COLO668 (cell line): ENCODE measurements around the gene NFRKB.

Experiments
- DNase-seq: peaks from one replicate; lab custom pipeline; 2025; ENCODE audit not compliant: unreplicated experiment; lab: John Stamatoyannopoulos, UW

The NFRKB gene

DNA sequence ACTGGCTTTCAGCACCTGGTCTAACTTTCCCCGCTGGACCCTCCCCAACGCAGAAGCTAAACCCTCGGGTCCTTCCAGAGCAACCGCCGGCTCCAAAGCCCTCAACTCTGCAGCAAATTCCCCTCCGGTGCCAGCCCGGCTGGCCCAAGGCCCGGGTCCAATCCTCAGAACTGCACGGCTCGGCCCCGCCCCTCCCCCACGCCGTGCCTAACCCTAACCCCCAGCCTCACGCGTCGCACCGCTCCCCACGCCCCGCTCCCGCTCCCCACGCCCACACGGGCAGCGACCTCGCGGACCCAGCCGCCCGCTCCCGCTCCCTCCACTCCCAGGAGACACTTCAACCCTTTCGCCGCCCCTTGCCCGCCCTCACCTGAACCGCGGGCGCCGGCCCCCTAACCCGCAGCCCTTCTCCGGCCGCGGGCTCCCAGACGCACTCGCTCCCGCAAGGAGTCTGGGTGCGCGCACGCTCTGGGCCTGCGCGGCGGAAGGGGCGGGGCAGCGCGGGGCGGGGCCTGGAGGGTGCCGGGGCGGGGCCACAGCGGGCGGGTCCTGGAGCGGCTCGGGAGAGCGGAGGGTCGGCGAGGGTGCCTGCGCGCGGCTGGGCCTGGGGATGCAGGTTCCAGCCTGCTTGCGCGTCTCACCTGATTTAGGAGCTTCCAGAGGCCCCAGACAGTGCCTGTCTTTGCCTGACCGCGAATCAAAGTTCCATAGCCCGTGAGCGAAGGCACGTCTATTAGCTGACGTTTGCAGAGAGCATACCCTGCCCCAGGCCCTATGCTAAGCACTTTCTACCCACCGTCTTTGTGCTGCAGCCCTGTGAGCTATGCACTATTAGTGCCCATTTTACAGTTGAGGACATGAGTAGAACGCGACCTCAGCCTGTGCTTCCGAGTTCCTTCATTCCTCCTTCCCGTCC lies at the start of gene NFRKB:
NFRKB (minus strand) TSS at position 453 of the 916 bp plus-strand sequence. CDS start 2,729 bp downstream, outside the sequence.
- DNase-seq: peak; percentile 89

GRCh38 chr11:129944696-129945095 lies 49.3 kb upstream of the NFRKB start:
- no peak for DNase-seq

GRCh38 chr11:129943036-129943435 lies 47.7 kb upstream of the NFRKB start:
- no peak for DNase-seq

- no peak for DNase-seq
Measured at GRCh38 chr11:129939510-129939909, 44.1 kb upstream of the NFRKB start.

DNA sequence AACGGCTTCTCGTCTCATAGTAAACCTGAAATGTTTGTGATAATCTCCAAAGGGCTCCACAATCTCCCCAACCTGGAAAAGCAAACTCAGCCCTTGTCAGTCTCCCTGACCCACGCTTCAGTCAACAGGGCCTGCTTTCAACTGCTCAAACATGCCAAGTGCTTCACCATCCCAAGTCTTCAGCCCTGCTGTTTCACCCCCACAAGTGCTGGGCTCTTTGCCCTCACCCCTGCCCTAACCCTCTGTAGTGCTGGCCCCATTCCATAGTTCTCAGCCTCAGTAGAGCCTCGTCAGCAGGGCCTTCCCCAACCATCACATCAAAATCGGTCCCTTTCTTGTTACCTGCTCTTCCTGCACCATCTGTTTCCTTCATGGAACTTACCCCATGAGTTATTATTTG lies 43.4 kb upstream of the NFRKB start:
- no peak for DNase-seq

DNA sequence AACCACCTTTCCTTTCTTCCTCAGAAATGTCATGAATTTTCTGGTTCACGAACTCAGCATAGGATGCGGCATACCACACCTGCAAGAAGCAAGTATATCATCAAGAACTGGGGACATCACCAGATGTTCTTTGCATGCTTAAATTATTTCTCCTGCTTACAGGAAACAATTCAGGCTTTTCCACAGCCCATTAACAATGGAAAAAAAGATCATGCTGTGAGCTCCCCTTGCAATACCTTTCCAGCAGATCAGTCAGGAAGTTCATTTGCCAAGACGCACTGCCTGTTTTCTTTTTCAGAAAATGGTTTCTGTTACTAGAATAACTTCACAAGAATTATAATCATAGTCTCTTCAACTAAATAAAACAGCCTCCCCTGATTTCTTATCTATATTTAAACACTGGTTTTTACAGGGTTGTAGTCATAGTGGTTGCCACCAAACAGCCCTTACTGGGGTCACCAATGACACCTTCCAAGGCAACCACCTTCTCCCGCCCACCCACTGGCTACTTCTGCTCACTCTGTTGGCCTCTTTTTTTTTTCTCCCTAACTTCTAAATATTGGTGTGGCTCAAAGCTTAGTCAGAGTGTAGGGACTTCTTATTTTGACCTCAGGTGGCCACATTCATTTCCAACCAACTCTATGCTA lies 42.3 kb upstream of the NFRKB start:
- no peak for DNase-seq

- no peak for DNase-seq
Measured at GRCh38 chr11:129935723-129936122, 40.3 kb upstream of the NFRKB start.

DNA sequence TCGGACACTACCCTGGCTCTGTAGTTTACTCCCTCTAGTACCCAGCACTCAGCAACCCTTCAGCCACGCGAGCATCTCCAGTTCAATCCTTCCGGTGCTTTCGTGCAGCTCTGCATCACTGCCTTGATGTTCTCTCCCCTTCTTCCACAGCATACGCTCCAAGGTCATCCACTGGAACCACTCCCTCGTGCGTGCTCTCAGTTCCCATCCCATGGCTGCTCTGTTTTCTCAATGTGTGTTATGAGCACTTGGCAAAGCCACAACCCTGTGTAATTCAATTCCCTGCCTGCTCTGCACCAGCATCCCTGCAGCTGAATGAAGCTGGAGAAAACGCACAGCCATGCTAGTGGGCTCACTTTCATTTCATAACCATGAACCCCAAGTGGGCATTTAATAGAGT lies 38.5 kb upstream of the NFRKB start:
- no peak for DNase-seq

GRCh38 chr11:129933262-129933661 lies 37.9 kb upstream of the NFRKB start:
- DNase-seq: no peak

DNA sequence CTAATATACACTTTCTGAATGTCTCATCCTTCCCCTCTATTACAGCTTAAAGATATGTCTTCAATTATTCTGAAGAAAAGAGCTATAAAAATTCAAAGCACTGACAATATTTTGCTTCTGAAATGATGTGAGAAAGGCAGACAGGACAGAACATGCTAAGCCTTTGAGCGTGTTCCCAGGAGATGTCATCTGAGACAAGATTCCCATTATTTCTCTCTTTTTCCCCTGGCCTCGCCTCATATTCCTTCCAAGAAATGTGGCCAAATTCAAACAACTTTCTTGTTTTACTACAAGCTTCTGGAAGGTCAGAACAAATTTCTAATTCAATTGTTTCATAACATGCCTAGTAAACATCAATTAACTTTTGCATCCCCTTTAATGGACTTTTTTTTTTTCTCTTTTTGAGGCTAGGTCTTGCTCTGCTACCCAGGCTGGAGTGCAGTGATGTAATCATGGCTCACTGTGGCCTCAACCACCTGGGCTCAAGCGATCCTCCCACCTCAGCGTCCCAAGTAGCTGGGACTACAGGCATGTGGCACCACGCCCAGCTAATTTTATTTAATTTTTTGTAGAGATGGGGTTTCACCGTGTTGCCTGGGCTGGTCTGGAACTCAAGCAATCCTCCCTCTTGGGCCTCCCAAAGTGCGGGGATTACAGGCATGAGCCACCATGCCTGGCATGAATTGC lies 37.1 kb upstream of the NFRKB start:
- DNase-seq: no peak

- no peak for DNase-seq
Measured at GRCh38 chr11:129930743-129931142, 35.4 kb upstream of the NFRKB start.

- DNase-seq: no peak
Measured at GRCh38 chr11:129930296-129930695, 34.9 kb upstream of the NFRKB start.

DNA sequence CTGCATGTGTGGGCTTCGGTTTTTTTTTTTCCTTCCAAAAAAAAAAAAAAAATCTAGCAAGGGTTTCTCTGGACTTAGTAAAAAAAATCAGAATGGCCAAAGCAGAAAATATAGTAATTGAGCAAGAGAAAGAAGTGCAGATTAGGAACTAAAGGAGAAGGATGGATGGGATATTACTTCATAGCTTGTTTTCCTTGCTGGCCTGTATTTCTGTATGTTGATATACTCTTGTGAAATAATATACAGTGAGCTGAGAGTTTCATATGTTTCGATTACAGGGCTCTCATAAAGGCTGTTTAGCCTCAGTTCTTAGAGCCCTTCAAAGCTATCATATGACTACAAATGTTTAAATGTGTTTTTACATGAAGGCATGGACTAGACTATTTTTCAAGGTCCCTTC lies 34.3 kb upstream of the NFRKB start:
- no peak for DNase-seq

- DNase-seq: no peak
Measured at GRCh38 chr11:129928923-129929692, 33.7 kb upstream of the NFRKB start.

DNA sequence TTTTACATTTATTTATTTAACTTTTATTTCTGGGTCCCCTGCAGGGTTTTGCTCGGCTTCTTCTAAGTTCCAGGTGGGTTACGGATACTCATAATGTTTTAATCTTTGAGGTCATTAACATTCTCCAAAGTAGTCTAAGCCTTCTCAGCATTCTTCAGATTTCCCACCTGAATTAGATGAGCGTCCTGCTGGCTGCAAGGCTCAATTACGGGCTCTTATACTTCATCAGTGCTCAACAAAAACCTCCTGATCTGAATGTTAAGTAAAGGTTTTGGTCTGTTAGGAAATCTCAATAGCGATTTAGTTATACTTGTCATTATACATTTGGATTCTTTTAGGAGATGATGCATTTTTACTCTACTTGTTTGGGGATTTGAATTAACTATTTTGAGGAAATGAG lies 27.3 kb upstream of the NFRKB start:
- no peak for DNase-seq

DNA sequence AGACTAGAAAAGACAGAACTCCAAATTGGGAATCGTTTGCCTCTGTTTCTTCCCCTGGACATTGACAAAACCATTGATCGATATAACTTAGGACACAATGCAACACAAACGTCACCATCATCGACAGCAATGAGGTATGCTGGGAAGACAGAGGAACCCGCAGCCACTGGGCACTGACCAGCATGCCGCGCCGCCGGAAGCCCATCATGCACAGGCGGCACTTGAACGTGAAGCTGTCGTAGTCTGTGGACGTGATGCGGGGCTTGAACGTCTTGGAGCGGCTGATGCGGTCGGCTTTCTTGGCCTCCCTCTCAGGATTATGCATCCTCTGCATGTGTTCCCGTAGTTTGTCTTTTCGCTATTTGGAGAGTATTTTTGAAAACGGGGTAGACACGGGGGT lies 23.0 kb upstream of the NFRKB start:
- no peak for DNase-seq

- DNase-seq: no peak
Measured at GRCh38 chr11:129917231-129917630, 21.9 kb upstream of the NFRKB start.

DNA sequence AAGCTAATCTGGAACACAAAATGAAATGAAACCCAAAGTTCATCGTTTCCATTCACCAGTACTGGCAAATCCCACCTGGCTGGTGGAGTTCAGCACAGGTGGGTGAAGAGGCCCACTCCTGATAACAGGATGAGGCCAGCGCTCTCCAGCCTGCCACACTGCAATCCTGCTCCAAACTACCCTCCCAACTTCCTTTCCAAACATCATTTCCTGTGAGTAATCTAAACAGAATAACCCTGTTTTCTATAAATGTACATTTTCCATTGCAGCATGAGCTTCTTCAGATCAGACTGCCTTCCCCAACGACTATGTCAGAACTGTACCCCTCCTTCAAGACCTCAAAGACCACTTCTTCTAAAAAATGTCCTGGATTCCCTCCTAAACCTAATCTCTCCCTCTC lies 15.9 kb upstream of the NFRKB start:
- DNase-seq: no peak

DNA sequence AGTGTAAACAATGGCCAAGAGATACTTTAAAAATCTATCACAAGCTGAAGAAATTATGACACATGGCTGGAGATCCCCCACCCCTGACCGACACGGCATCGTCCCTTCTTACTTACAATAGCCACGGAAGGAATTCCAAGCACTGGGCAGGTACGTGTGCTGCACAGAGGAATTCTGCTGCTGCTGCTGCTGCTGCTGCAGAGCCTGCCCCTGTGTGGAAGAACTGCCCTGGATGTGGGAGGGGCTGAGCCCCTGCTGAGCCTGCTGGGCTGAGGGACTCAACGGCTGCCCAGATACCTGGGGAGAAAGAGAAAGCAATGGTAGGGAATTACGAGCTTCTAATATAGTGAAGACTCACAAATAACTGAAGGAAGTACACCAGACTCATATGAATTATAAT lies 15.0 kb upstream of the NFRKB start:
- DNase-seq: no peak

DNA sequence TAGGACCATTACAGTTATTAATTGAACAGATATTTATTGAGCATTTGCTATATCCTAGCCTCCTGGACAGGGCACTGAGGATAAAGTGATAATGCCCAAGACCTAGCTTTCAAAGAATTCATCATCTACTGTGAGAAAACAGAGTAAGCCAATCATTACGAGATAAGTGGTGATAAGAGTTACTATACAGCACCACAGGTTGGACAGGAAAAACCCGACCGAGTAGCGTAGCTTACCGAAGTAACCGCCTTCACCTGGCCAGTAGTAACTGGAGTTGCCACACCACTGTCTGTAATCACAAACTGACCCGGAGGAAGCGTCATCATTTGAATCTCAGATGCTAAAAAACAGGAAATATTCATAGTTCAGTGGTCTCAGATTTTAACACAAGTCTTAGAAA lies 10.0 kb upstream of the NFRKB start:
- DNase-seq: no peak

- peak; percentile 13 for DNase-seq
Measured at GRCh38 chr11:129896062-129896461, 684 bp upstream of the NFRKB start.
